ENCODE measurements around the gene SYTL3. TPM values are rescaled to one million over a fixed set of nuclear protein-coding genes. Genes with fewer than 3 reads are reported as not detected.
A peak's percentile ranks its signal among the peaks of the same experiment; 100 is the strongest.

The SYTL3 gene
- total RNA-seq, 1 donor from 2014 or later = 13.9 TPM

GRCh38 chr6:158621694-158622544 is 27.9 kb upstream of the SYTL3 start:
- H3K36me3 ChIP-seq = peaks cover 66% of the 10 kb centered on the region
- no peak for ATAC-seq
- H3K27me3 ChIP-seq (ENCODE audit: low read depth) = no peaks in the 10 kb centered on the region
- H3K27ac ChIP-seq = no peak overlapping the region
- no peak overlapping the region for H3K4me3 ChIP-seq
- no peaks in the 10 kb centered on the region for H3K4me1 ChIP-seq
- H3K9me3 ChIP-seq = no peaks in the 10 kb centered on the region
- no peak for DNase-seq
- TF ChIP-seq CTCF (IDR thresholded peaks at IDR 0.05) = no peak
- intact Hi-C loops (cut with DNase I) = no loop called here

DNA sequence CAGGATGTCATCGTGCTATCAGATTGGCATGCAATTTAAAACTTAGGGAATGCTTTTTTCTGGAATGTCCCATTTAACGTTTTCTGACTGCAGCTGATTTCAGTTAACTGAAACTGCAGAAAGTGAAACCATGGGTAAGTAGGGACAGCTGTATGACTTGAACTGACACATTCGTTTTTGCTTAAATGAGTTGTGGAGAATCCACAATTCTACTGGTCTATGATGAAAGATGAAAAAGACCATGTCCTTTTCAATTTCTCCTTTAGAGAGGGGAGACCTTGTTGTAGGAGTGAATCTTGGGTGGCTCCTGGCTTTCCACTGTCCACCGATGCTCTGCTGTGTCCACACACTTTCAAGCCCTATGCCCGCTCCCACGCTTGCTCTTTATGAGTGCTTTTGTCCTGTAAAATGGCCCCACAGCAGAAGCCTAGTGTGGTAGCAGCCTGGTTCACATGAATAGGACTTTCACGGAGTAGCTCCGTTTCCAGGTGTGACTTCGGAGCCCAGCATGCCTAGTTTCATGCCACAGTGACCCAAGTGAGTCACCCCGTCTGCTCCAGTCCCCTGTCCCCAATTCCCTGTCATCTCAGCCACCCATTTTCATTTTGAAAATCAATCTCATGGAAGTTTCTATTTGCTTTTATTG is 27.2 kb upstream of the SYTL3 start:
- no peak for DNase-seq

GRCh38 chr6:158624684-158625682 is 24.9 kb upstream of the SYTL3 start:
- Histone ChIP-seq H3K36me3 (peaks cover 85% of the 10 kb centered on the region), H3K4me1 (no peaks in the 10 kb centered on the region), H3K27ac (no peak overlapping the region), H3K4me3 (no peak overlapping the region), H3K27me3 (ENCODE audit: low read depth) (no peaks in the 10 kb centered on the region), H3K9me3 (no peaks in the 10 kb centered on the region)
- intact Hi-C loops (cut with DNase I) = no loop called here
- peak; percentile 4 to 30 for ATAC-seq
- no peak for TF ChIP-seq CTCF (IDR thresholded peaks at IDR 0.05)
- peak; percentile 42 for DNase-seq

More for the DNA sequence above, 27.2 kb upstream of the SYTL3 start:
- H3K27ac ChIP-seq = no peak overlapping the region
- intact Hi-C loops (cut with DNase I) = no loop called here
- H3K9me3 ChIP-seq = no peaks in the 10 kb centered on the region
- H3K36me3 ChIP-seq = peaks cover 74% of the 10 kb centered on the region
- no peaks in the 10 kb centered on the region for H3K4me1 ChIP-seq
- H3K4me3 ChIP-seq = no peak overlapping the region
- ATAC-seq = no peak
- no peaks in the 10 kb centered on the region for H3K27me3 ChIP-seq (ENCODE audit: low read depth)
- no peak for TF ChIP-seq CTCF (IDR thresholded peaks at IDR 0.05)

DNA sequence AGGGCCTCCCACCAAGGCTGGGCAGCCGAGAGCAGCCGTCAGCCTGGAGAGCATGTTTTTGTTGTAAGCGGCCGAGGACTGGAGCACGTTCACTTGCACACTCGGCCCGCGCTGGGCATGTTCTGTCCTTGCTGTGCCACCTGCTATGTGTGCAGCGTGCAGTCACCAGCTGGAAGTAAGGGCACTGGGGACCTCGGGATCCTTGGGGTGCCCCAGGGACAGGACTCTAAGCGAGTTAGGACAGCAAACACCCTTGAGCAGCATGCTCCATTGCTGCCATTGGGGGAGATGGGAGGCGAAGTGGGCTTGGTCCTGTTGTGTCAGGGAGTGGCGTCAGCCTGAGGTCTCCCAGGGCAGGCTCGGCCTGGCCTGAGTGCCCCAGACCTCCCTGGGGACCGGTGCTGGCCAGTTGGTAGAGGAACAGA is 24.0 kb upstream of the SYTL3 start:
- no peaks in the 10 kb centered on the region for H3K27me3 ChIP-seq (ENCODE audit: low read depth)
- TF ChIP-seq CTCF (IDR thresholded peaks at IDR 0.05) = no peak
- H3K9me3 ChIP-seq = no peaks in the 10 kb centered on the region
- H3K4me3 ChIP-seq = no peak overlapping the region
- H3K36me3 ChIP-seq = peaks cover 86% of the 10 kb centered on the region
- ATAC-seq = no peak
- DNase-seq = no peak
- intact Hi-C loops (cut with DNase I) = no loop called here
- peaks cover 5% of the 10 kb centered on the region for H3K4me1 ChIP-seq
- H3K27ac ChIP-seq = no peak overlapping the region
